Adrenal gland (tissue), 12 donors: ENCODE data around the gene MARK3. TPM values are rescaled to one million over a fixed set of nuclear protein-coding genes. Genes with fewer than 3 reads are reported as not detected.

Experiments
- DNase-seq, 7 donors: peaks; one replicate each; pipeline ENCODE4 v3.0.0-alpha.2; 2019 to 2020
- H3K27ac ChIP-seq, 5 donors: fragments of 200-600 bp; sonication (generic) in 4 of 5; 1 replicate in 3 of 5; 2 replicates in 2 of 5; pipeline versions ENCODE4 v1.5.1 to v1.8.0; 2016 to 2020; ENCODE audit warnings: mild to moderate bottlenecking in 1 of 5
- H3K27me3 ChIP-seq: fragments of 200-600 bp; 2 replicates; pipeline ENCODE4 v1.8.0; 2021
- H3K36me3 ChIP-seq, 2 donors: fragments of 200-600 bp; replicated peaks in 1 of 2; 1 replicate in 1 of 2; 2 replicates in 1 of 2; pipeline versions ENCODE4 v1.5.1 to v1.8.0; 2018 to 2022
- H3K4me1 ChIP-seq, 2 donors: fragments of 200-600 bp; replicated peaks in 1 of 2; 1 replicate in 1 of 2; 2 replicates in 1 of 2; pipeline versions ENCODE4 v1.5.1 to v1.8.0; 2018 to 2021
- H3K4me3 ChIP-seq, 4 donors: fragments of 200-600 bp; sonication (generic) in 3 of 4; one replicate each; pipeline ENCODE4 v1.5.1; 2016 to 2018
- H3K9me3 ChIP-seq, 3 donors: fragments of 200-600 bp; sonication (generic) in 1 of 3; replicated peaks in 1 of 3; 1 replicate in 2 of 3; 2 replicates in 1 of 3; pipeline versions ENCODE4 v1.5.1 to v1.8.0; 2016 to 2021
- POLR2A ChIP-seq, 2 donors: fragments of 450-650 bp; IDR thresholded peaks; one replicate each; pipeline ENCODE4 v1.6.1; 2017; ENCODE audit warnings: antibody characterized with exemption in 2 of 2, mild to moderate bottlenecking in 2 of 2, moderate library complexity in 1 of 2
- WGBS, 4 donors: extraction: QIAGEN DNeasy Blood & Tissue Kit in 2 of 4; methylation state at CpG; one replicate each; pipeline versions ENCODE4 v1.1.5 to v1.1.7; 2013 to 2017; 5-methylcytosine and 5-hydroxymethylcytosine counted together
- intact Hi-C, 2 donors: fragments of 100-400 bp; cut with DNase I; formaldehyde crosslinking; loops; one replicate each; pipeline versions ENCODE4 v1.14.1 to v1.15.0; 2022 to 2023
- polyA plus RNA-seq, 3 donors: library from polyadenylated mRNA; stranded (reverse); fragments of 200-250 nt in 2 of 3; fragments of 350-450 nt in 1 of 3; fragmentation: Illumina TruSeq in 1 of 3; extraction: RNeasy Lipid Tissue Mini Kit (QIAGEN cat#74804) in 1 of 3; gene quantifications; one replicate each; pipeline ENCODE4 v1.2.3, GENCODE V29; 2013 to 2014
- total RNA-seq, 9 donors: library from RNA; depleted of rRNA in 4 of 9; stranded (reverse); fragments of >200 nt in 4 of 9; fragments of 120-200 nt in 1 of 9; fragmentation: NEBNext Ultra II Directional in 1 of 9; extraction: Animal tissue kit (Norgen Biotek cat#: 25700) in 1 of 9; gene quantifications; one replicate each; pipeline versions ENCODE4 v1.1.0 to v1.2.4, GENCODE V29; 2013 to 2023
- TF ChIP-seq, protein P1 (sequence below), 6 experiments: fragments of 450-650 bp in 4 of 6; fragments of 200-600 bp in 2 of 6; sonication (generic) in 1 of 6; IDR thresholded peaks; 1 replicate in 5 of 6; 2 replicates in 1 of 6; pipeline versions ENCODE4 v1.5.1 to v1.8.0; 2016 to 2021; ENCODE audit warnings: antibody characterized with exemption in 6 of 6, mild to moderate bottlenecking in 2 of 6, moderate library complexity in 1 of 6
- donor health status: healthy with polysubstance abuse.
- donor health status: Bipolar disorder and iron deficiency.
- donor health status: DM: yes; HTN: yes; CAD: no.
- donor health status: DM: no; HTN: no; CAD: no.
- donor health status: DM: no; HTN: no; CAD: no.
- donor health status: DM: yes; HTN: yes; CAD: no.

The MARK3 gene
- total and polyA plus RNA-seq, 12 donors, result 73.1 to 233 (median 94.6) TPM

DNA sequence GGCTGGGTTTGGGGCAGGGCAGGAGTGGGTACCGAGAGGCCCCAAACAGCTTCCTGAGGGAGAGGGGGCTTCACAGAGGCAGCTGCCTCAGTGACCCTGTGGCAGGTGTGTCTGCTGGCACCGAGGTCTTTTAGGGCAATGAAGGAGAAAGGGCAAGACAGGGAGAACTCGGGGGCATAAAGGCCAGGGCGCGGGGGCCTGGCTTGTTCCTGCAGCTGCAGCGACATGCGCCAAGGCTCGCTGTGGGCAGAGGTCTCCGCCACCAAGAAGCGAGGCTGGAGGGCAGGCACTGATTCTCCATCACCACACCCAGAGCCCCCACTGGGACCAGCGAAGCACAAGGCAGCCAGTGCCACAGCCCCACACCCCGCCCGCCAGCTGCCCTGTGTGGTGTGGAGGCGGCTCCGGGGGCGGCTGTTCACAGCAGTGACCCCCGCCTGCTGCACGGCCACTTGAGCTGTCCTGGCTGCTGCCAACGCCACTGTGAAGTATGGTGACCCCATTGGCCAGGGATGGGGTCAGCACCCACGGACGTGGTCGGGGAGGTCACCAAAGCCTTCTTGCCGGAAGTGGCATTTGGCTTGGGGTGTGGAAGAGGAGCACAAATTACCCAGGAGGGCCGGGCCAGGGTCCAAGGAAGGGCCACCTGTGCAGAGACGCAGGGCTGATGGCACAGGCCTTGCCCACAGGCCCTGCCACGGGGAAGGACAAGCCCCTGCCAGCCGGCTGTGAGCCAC lies 160.9 kb downstream of the MARK3 start:
- no peaks in the 10 kb centered on the region for H3K36me3 ChIP-seq
- TF ChIP-seq, protein P1, sequence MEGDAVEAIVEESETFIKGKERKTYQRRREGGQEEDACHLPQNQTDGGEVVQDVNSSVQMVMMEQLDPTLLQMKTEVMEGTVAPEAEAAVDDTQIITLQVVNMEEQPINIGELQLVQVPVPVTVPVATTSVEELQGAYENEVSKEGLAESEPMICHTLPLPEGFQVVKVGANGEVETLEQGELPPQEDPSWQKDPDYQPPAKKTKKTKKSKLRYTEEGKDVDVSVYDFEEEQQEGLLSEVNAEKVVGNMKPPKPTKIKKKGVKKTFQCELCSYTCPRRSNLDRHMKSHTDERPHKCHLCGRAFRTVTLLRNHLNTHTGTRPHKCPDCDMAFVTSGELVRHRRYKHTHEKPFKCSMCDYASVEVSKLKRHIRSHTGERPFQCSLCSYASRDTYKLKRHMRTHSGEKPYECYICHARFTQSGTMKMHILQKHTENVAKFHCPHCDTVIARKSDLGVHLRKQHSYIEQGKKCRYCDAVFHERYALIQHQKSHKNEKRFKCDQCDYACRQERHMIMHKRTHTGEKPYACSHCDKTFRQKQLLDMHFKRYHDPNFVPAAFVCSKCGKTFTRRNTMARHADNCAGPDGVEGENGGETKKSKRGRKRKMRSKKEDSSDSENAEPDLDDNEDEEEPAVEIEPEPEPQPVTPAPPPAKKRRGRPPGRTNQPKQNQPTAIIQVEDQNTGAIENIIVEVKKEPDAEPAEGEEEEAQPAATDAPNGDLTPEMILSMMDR (IDR thresholded peaks at IDR 0.05), result no peak
- TF ChIP-seq POLR2A (IDR thresholded peaks at IDR 0.05), result no peak
- intact Hi-C loops, result loop anchor here (2.0 to 5.0 kb wide), 2 partner anchors 44 to 45 kb away; no protein-coding TSS in a partner anchor
- no peak overlapping the region for H3K4me3 ChIP-seq
- no peaks in the 10 kb centered on the region for H3K27me3 ChIP-seq
- WGBS, 4 donors, result 70 to 82% (median 77%) methylated on average over 8 to 27 of the region's 27 CpGs
- DNase-seq, result no peak
- no peak overlapping the region for H3K27ac ChIP-seq
- H3K4me1 ChIP-seq, result peaks cover 14 to 37% of the 10 kb centered on the region in 2 donors
- H3K9me3 ChIP-seq, result no peaks in the 10 kb centered on the region

DNA sequence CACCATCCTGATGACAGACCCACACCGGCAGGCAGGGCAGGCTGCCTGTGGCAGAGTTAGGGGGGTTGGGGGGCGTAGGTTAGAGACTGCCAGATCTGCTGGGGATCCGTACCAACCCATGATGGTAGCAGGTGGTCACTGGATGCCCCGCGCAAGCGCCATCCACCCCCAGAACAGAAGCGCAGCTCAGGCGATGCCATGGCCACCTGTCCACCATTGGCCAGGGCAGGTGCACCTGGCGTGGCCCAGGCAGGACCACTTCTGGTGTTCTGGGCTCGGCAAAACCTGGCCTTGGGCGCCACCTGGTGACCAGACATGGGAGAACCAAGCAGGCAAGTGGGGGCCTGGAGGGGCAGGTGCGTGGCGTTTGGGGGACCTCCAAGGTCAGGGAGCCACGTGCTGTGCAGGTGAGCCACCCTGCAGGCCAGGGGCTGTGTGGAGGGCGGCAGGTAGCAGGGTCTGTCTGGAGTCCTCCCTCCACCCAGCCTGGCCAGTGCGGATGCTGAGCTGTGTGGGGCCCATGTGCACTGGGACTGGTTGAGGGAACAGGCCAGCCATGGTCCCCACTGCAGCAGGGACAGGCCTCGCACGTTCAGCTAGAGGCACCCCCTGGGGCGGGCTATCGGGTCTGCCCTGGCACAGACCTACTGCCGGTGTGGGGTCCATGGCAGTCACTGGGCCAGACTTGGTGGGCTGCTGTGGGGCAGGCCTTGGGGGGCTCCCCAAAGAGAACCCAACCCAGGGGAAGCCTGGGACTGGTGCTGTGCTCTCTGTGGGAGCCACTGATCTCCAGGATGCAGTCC lies 161.6 kb downstream of the MARK3 start:
- Histone ChIP-seq H3K27me3 (no peaks in the 10 kb centered on the region), H3K4me1 (peaks cover 21 to 44% of the 10 kb centered on the region in 2 donors), H3K4me3 (no peak overlapping the region), H3K27ac (no peak overlapping the region), H3K9me3 (no peaks in the 10 kb centered on the region), H3K36me3 (no peaks in the 10 kb centered on the region)
- intact Hi-C loops, result loop anchor here (2.0 to 5.0 kb wide), 2 partner anchors 45 to 46 kb away; no protein-coding TSS in a partner anchor
- no peak for TF ChIP-seq POLR2A (IDR thresholded peaks at IDR 0.05)
- TF ChIP-seq, protein P1 (IDR thresholded peaks at IDR 0.05), result peak; percentile 66 to 96 (median 92)
- 10 to 31% (median 20%) methylated on average over 8 to 21 of the region's 21 CpGs for WGBS, 4 donors
- peak; percentile 63 to 87 (median 73) for DNase-seq

DNA sequence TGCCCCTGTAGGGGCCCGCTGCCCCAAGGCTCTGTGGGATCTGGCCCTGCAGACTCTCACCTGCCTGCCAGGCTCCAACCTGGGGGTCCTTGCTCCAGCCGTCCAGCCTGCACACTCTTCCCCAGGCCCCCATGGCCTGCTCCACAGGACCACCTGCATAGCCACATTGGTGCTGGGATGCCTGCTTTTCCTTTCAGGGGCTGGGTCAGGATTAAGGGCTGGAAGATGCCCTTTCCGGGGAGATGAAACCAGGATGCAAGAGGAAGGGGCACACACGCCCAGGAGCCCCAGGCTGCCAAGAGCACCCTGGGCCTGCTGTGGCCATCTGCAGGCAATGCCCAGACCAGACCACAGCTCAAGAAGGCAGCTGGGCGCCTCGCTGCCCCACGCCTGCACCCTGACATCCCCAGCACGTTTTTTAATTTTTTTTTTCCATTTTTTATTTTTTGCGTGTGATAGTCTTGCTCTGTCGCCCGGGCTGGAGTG lies 162.3 kb downstream of the MARK3 start:
- Histone ChIP-seq H3K27me3 (no peaks in the 10 kb centered on the region), H3K4me3 (no peak overlapping the region), H3K36me3 (no peaks in the 10 kb centered on the region), H3K27ac (no peak overlapping the region), H3K9me3 (no peaks in the 10 kb centered on the region), H3K4me1 (peaks cover 27 to 45% of the 10 kb centered on the region in 2 donors)
- peak in 2 of 7 donors; percentile 5 to 14 for DNase-seq
- 76 to 82% (median 79%) methylated on average over 8 to 11 of the region's 11 CpGs for WGBS, 4 donors
- intact Hi-C loops, result loop anchor here (2.0 to 5.0 kb wide), 2 partner anchors 45 to 47 kb away; no protein-coding TSS in a partner anchor
- no peak for TF ChIP-seq POLR2A (IDR thresholded peaks at IDR 0.05)

DNA sequence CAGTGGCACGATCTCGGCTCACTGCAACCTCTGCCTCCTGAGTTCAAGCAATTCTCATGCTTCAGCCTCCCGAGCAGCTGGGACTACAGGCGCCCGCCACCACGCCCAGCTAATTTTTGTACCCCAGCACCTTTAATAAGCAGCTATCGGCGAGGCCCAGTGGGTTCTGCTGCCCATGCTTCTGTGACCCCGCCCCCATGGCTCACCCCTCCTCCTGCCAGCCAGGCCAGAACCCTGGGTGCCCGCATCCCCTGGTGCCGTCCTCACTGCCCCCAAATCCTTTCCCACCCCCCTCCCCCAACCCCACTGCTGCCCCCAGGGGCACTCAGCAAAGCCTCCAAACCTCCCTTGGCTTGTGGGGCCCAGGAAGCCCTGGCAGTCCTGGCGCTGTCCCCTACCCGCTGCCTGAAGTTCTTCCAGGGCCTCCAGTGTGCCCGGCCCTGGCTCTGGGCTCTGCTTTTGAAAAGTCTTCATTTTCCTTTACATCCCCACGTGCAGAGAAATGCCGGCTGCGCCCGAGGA lies 162.8 kb downstream of the MARK3 start:
- intact Hi-C loops, result loop anchor here (2.0 to 5.0 kb wide), 2 partner anchors 46 to 47 kb away; no protein-coding TSS in a partner anchor
- TF ChIP-seq, protein P1 (IDR thresholded peaks at IDR 0.05), result no peak
- TF ChIP-seq POLR2A (IDR thresholded peaks at IDR 0.05), result no peak
- H3K4me3 ChIP-seq, result no peak overlapping the region
- peaks cover 27 to 44% of the 10 kb centered on the region in 2 donors for H3K4me1 ChIP-seq
- no peaks in the 10 kb centered on the region for H3K9me3 ChIP-seq
- no peak overlapping the region for H3K27ac ChIP-seq
- 83 to 92% (median 87%) methylated on average over 18 of the region's 18 CpGs for WGBS, 4 donors
- H3K36me3 ChIP-seq, result no peaks in the 10 kb centered on the region
- H3K27me3 ChIP-seq, result no peaks in the 10 kb centered on the region
- DNase-seq, result peak in 1 of 7 donors; percentile 18
